ENCODE data around the gene HDGFL1. TPM values are rescaled to one million over a fixed set of nuclear protein-coding genes. Genes with fewer than 3 reads are reported as not detected.

The HDGFL1 gene
- total and polyA plus RNA-seq, 2 donors (not counting 3 experiments of a cell fraction or from before 2014, with no cell fraction given), result not detected

GRCh38 chr6:22558288-22558882 lies 11.0 kb upstream of the HDGFL1 start:
- intact Hi-C loops (cut with micrococcal nuclease) (no loop called here), dilution Hi-C loops (cut with MboI; ENCODE audit: extremely low pct_ligation_motif_present, low sequenced_read_pairs) (no loop called here)
- H3K4me2 ChIP-seq (ENCODE audit: insufficient read depth, low read length), result no peak overlapping the region
- no peaks in the 10 kb centered on the region for H4K20me1 ChIP-seq (replicated peaks; ENCODE audit: control insufficient read depth, extremely low read depth, insufficient read depth, low read length)
- BruUV-seq (replicated peaks), result no TSS peak
- H3K9ac ChIP-seq (replicated peaks; ENCODE audit: extremely low read depth, insufficient read depth, low read length), result no peak overlapping the region
- no peak for DNase-seq (ENCODE audit: low read depth, low spot score)
- CTCF ChIA-PET, result interaction anchor here (0.9 to 1.7 kb wide), 3 partner anchors 9 to 18 kb away, joined by 3 to 6 read pairs (median 4); no protein-coding TSS in a partner anchor
- POLR2A ChIA-PET, result no interaction called here
- no peaks in the 10 kb centered on the region for H3K9me1 ChIP-seq (replicated peaks; ENCODE audit: control insufficient read depth, extremely low read depth, insufficient read depth, low read length)
- no peaks in the 10 kb centered on the region for H3K79me2 ChIP-seq (ENCODE audit: control insufficient read depth, insufficient read depth, low read length)
- H2AFZ ChIP-seq (ENCODE audit: low read depth, low read length), result no peak overlapping the region
- no peaks in the 10 kb centered on the region for H3K4me1 ChIP-seq (ENCODE audit: control insufficient read depth, extremely low read depth, insufficient read depth, low read length)
- no peak overlapping the region for H3K27ac ChIP-seq (ENCODE audit: insufficient read depth, low read depth, low read length)
- H3K4me3 ChIP-seq (replicated peaks in 1 of 3; ENCODE audit: insufficient read depth in 1 of 3, low read depth in 1 of 3, low read length in 3 of 3), result no peak overlapping the region
- no peaks in the 10 kb centered on the region for H3K36me3 ChIP-seq (ENCODE audit: control insufficient read depth in 2 of 2, extremely low read depth in 1 of 2, insufficient read depth in 2 of 2, low read length in 2 of 2)
- H3K9me3 ChIP-seq (replicated peaks; ENCODE audit: control insufficient read depth, insufficient read depth, low read length), result no peaks in the 10 kb centered on the region
- TF ChIP-seq CTCF (IDR thresholded peaks at IDR 0.05; ENCODE audit: extremely low read depth in 1 of 2, insufficient read depth in 1 of 2, low read depth in 1 of 2, low read length in 2 of 2) (no peak), JUN (IDR thresholded peaks at IDR 0.05; ENCODE audit: borderline replicate concordance, insufficient read depth, insufficient read length, low read depth) (no peak), EZH2 (IDR thresholded peaks at IDR 0.05; ENCODE audit: borderline replicate concordance, low read depth, low read length, severe bottlenecking) (no peak), FOS (IDR thresholded peaks at IDR 0.05; ENCODE audit: borderline replicate concordance, insufficient read depth, low read length) (no peak), MAX (IDR thresholded peaks at IDR 0.05; ENCODE audit: insufficient read depth, insufficient read length) (no peak), POLR2A (IDR thresholded peaks at IDR 0.05; ENCODE audit: low read depth, low read length) (no peak), MYC (IDR thresholded peaks at IDR 0.05; ENCODE audit: low read depth, low read length) (no peak), GATA2 (IDR thresholded peaks at IDR 0.05; ENCODE audit: insufficient read depth, insufficient read length, low read depth, low read length) (no peak), POLR2AphosphoS5 (IDR thresholded peaks at IDR 0.05; ENCODE audit: insufficient read depth, low read depth, low read length) (no peak)
- H3K27me3 ChIP-seq (ENCODE audit: control insufficient read depth in 2 of 2, insufficient read depth in 2 of 2, low read length in 2 of 2), result no peaks in the 10 kb centered on the region
- no peak for FAIRE-seq
